Ureter (tissue), 1 donor: Measurements from ENCODE around the gene MVB12A. TPM values are rescaled to one million over a fixed set of nuclear protein-coding genes. Genes with fewer than 3 reads are reported as not detected.

ENCODE experiments used
- DNase-seq: peaks from one replicate; pipeline ENCODE4 v3.0.0-alpha.2; 2020; ENCODE audit warnings: low spot score
- total RNA-seq: library from RNA; stranded (reverse); gene quantifications from one replicate; pipeline ENCODE4 v1.2.4, GENCODE V29; 2023
- donor health status: DM: yes; HTN: yes; CAD: no.

Gene MVB12A
- 33.0 TPM for total RNA-seq

- peak; percentile 98 for DNase-seq
These were observed at the start of gene MVB12A for GRCh38 chr19:17419621-17420474. TSS of gene MVB12A (plus strand) at chr19:17420047. CDS start at chr19:17420136, 89 bp downstream.

- no peak for DNase-seq
These were observed 42.8 kb upstream of the MVB12A start, which contains the start of gene PLVAP for GRCh38 chr19:17376935-17377600. TSS of gene PLVAP (minus strand) at chr19:17377342. CDS start at chr19:17377288, 54 bp downstream.

- DNase-seq: no peak
These were observed 41.6 kb upstream of the MVB12A start for GRCh38 chr19:17378271-17378670.

- DNase-seq: no peak
These were observed 40.6 kb upstream of the MVB12A start for GRCh38 chr19:17379221-17379631.

GRCh38 chr19:17380426-17381138 lies 39.3 kb upstream of the MVB12A start:
- no peak for DNase-seq

GRCh38 chr19:17385878-17386611 lies 33.8 kb upstream of the MVB12A start:
- DNase-seq: no peak

- no peak for DNase-seq
These were observed 30.6 kb upstream of the MVB12A start for GRCh38 chr19:17389288-17389687.

GRCh38 chr19:17389957-17390664 lies 29.7 kb upstream of the MVB12A start:
- no peak for DNase-seq

GRCh38 chr19:17390665-17391370 lies 29.0 kb upstream of the MVB12A start:
- DNase-seq: peak; percentile 91

GRCh38 chr19:17391371-17392151 lies 28.3 kb upstream of the MVB12A start:
- no peak for DNase-seq

- no peak for DNase-seq
These were observed 26.8 kb upstream of the MVB12A start for GRCh38 chr19:17393002-17393401.

- no peak for DNase-seq
These were observed 25.9 kb upstream of the MVB12A start, which contains the start of gene CCDC194 for GRCh38 chr19:17393914-17394313. TSS of gene CCDC194 (minus strand) at chr19:17394196. CDS start at chr19:17394158, 38 bp downstream.

- no peak for DNase-seq
These were observed 24.9 kb upstream of the MVB12A start for GRCh38 chr19:17394891-17395415.

GRCh38 chr19:17398902-17399527 lies 20.8 kb upstream of the MVB12A start:
- DNase-seq: no peak

GRCh38 chr19:17401628-17402027 lies 18.2 kb upstream of the MVB12A start:
- no peak for DNase-seq

GRCh38 chr19:17402982-17403855 lies 16.6 kb upstream of the MVB12A start:
- no peak for DNase-seq

- DNase-seq: no peak
These were observed 15.8 kb upstream of the MVB12A start for GRCh38 chr19:17404015-17404414.
